IMR-90 (cell line): ENCODE results near the gene KIF1B. TPM values are rescaled to one million over a fixed set of nuclear protein-coding genes. Genes with fewer than 3 reads are reported as not detected.

Source experiments
- ATAC-seq: fragments of 200-7000 bp; cut with Tn5 transposase; 2 replicates; pipeline ENCODE4 v1.9.1; 2020; ENCODE audit warnings: low read depth, mild to moderate bottlenecking, moderate library complexity
- BruUV-seq: library from RNA; stranded (reverse); fragments of 400-500 nt; replicated peaks from 2 replicates; lab custom pipeline; 2021; lab: Mats Ljungman, UMichigan
- CTCF ChIA-PET: fragments of 300-600 bp; formaldehyde crosslinking; extraction: SDS; loops from one replicate; lab custom pipeline; 2021; ENCODE audit warnings: antibody characterized with exemption; lab: Yijun Ruan, JAX
- POLR2A ChIA-PET: fragments of 300-600 bp; sonication (Branson Sonifier 250); formaldehyde crosslinking; loops from one replicate; lab custom pipeline; 2022; ENCODE audit warnings: antibody characterized with exemption; ENCODE audit not compliant: unreplicated experiment; lab: Charles Lee
- DNase-seq: peaks from one replicate; pipeline ENCODE4 v3.0.0; 2013
- H2AFZ ChIP-seq: replicated peaks from 2 replicates; pipeline ENCODE3; 2013; ENCODE audit warnings: low read length, mild to moderate bottlenecking; ENCODE audit not compliant: poor library complexity
- H2AK5ac ChIP-seq: 2 replicates; pipeline ENCODE4 v1.6.1; 2013; ENCODE audit warnings: low read depth, low read length, inconsistent platforms
- H2AK9ac ChIP-seq: replicated peaks from 2 replicates; pipeline ENCODE3; 2013; ENCODE audit warnings: mild to moderate bottlenecking, low read depth, low read length, moderate library complexity; ENCODE audit not compliant: poor library complexity
- H2BK120ac ChIP-seq: 2 replicates; pipeline ENCODE4 v1.6.1; 2013; ENCODE audit warnings: low read depth, low read length, inconsistent platforms
- H2BK15ac ChIP-seq: 3 replicates; pipeline ENCODE4 v1.6.1; 2013; ENCODE audit warnings: low read depth, low read length, inconsistent platforms
- H2BK20ac ChIP-seq: 2 replicates; pipeline ENCODE4 v1.6.1; 2013; ENCODE audit warnings: low read depth, mild to moderate bottlenecking, inconsistent platforms, low read length, moderate library complexity
- H2BK5ac ChIP-seq: 2 replicates; pipeline ENCODE4 v1.6.1; 2013; ENCODE audit warnings: mild to moderate bottlenecking, low read depth, low read length, inconsistent platforms; ENCODE audit not compliant: poor library complexity, severe bottlenecking
- H3K14ac ChIP-seq: replicated peaks from 2 replicates; pipeline ENCODE4 v1.6.1; 2013; ENCODE audit warnings: low read depth, low read length, inconsistent platforms
- H3K18ac ChIP-seq: 2 replicates; pipeline ENCODE4 v1.6.1; 2013; ENCODE audit warnings: low read depth, low read length, control low read depth
- H3K23ac ChIP-seq: 2 replicates; pipeline ENCODE4 v1.6.1; 2013; ENCODE audit warnings: low read depth, low read length, inconsistent platforms
- H3K27ac ChIP-seq: 2 replicates; pipeline ENCODE4 v1.5.1; 2013; ENCODE audit warnings: mild to moderate bottlenecking, control low read depth, low read length; ENCODE audit not compliant: insufficient read depth
- H3K27me3 ChIP-seq: 2 replicates; pipeline ENCODE4 v1.6.1; 2013; ENCODE audit warnings: low read length; ENCODE audit not compliant: control insufficient read depth, insufficient read depth
- H3K36me3 ChIP-seq: 2 replicates; pipeline ENCODE4 v1.6.1; 2013; ENCODE audit warnings: low read length, mixed read lengths; ENCODE audit not compliant: control insufficient read depth, insufficient read depth
- H3K4ac ChIP-seq: 2 replicates; pipeline ENCODE4 v1.6.1; 2013; ENCODE audit warnings: low read depth, low read length, inconsistent platforms
- H3K4me1 ChIP-seq: 2 replicates; pipeline ENCODE4 v1.6.1; 2013; ENCODE audit warnings: low read length, mixed read lengths; ENCODE audit not compliant: control insufficient read depth, insufficient read depth
- H3K4me2 ChIP-seq: 2 replicates; pipeline ENCODE4 v1.6.1; 2013; ENCODE audit warnings: low read depth, mild to moderate bottlenecking, control low read depth, low read length, moderate library complexity
- H3K4me3 ChIP-seq: 2 replicates; pipeline ENCODE4 v1.5.1; 2013; ENCODE audit warnings: low read depth, mild to moderate bottlenecking, control low read depth, low read length, moderate library complexity; ENCODE audit not compliant: insufficient read depth
- H3K56ac ChIP-seq: 2 replicates; pipeline ENCODE4 v1.6.1; 2013; ENCODE audit warnings: low read length, inconsistent platforms; ENCODE audit not compliant: insufficient read depth; ENCODE audit errors: extremely low read depth
- H3K79me1 ChIP-seq, 2 experiments: 2 replicates each; pipeline ENCODE4 v1.6.1; 2013; ENCODE audit warnings: low read length in 2 of 2, inconsistent platforms in 1 of 2, low read depth in 1 of 2
- H3K9ac ChIP-seq: 2 replicates; pipeline ENCODE4 v1.6.1; 2013; ENCODE audit warnings: low read depth, low read length, control low read depth
- H3K9me1 ChIP-seq: 2 replicates; pipeline ENCODE4 v1.6.1; 2013; ENCODE audit warnings: low read length, inconsistent platforms; ENCODE audit not compliant: insufficient read depth
- H3K9me3 ChIP-seq: 2 replicates; pipeline ENCODE4 v1.6.1; 2013; ENCODE audit warnings: low read length; ENCODE audit not compliant: control insufficient read depth, insufficient read depth
- H4K20me1 ChIP-seq: 2 replicates; pipeline ENCODE4 v1.6.1; 2013; ENCODE audit warnings: low read length, inconsistent platforms; ENCODE audit not compliant: insufficient read depth
- H4K5ac ChIP-seq: 2 replicates; pipeline ENCODE4 v1.6.1; 2013; ENCODE audit warnings: mild to moderate bottlenecking, low read depth, low read length, control low read depth
- H4K8ac ChIP-seq, 2 experiments: 2 replicates each; pipeline ENCODE4 v1.6.1; 2013; ENCODE audit warnings: low read depth in 2 of 2, low read length in 2 of 2, control low read depth in 1 of 2, inconsistent platforms in 1 of 2
- H4K91ac ChIP-seq: 2 replicates; pipeline ENCODE4 v1.6.1; 2013; ENCODE audit warnings: low read depth, low read length, inconsistent platforms; ENCODE audit not compliant: insufficient read depth
- BHLHE40 ChIP-seq: fragments of 150-350 bp; IDR thresholded peaks from 2 replicates; pipeline ENCODE4 v1.6.1; 2016; ENCODE audit warnings: mild to moderate bottlenecking, low read depth, low read length
- CEBPB ChIP-seq: IDR thresholded peaks from 2 replicates; pipeline ENCODE4 v1.6.1; 2012; ENCODE audit warnings: low read depth, low read length, improper control_type of control experiment
- CHD1 ChIP-seq: IDR thresholded peaks from 2 replicates; pipeline ENCODE4 v1.6.1; 2012; ENCODE audit warnings: low read depth, low read length, improper control_type of control experiment
- CTCF ChIP-seq: conservative IDR thresholded peaks from 2 replicates; pipeline ENCODE4 v1.5.1; 2012; ENCODE audit warnings: mild to moderate bottlenecking, low read depth, low read length, improper control_type of control experiment
- FOS ChIP-seq: fragments of 150-350 bp; IDR thresholded peaks from 2 replicates; pipeline ENCODE4 v1.6.1; 2016; ENCODE audit warnings: low read depth, low read length
- MAFK ChIP-seq: IDR thresholded peaks from 2 replicates; pipeline ENCODE4 v1.6.1; 2012; ENCODE audit warnings: low read depth, low read length, improper control_type of control experiment
- MAZ ChIP-seq: IDR thresholded peaks from 2 replicates; pipeline ENCODE4 v1.6.1; 2012; ENCODE audit warnings: low read depth, mild to moderate bottlenecking, low read length, improper control_type of control experiment, moderate library complexity, borderline replicate concordance
- MXI1 ChIP-seq: IDR thresholded peaks from 2 replicates; pipeline ENCODE4 v1.6.1; 2012; ENCODE audit warnings: low read depth, mild to moderate bottlenecking, low read length, moderate library complexity, borderline replicate concordance
- NFE2L2 ChIP-seq: fragments of 150-350 bp; IDR thresholded peaks from 2 replicates; pipeline ENCODE4 v1.6.1; 2016; ENCODE audit warnings: low read depth, mild to moderate bottlenecking, low read length
- POLR2A ChIP-seq: IDR thresholded peaks from 2 replicates; pipeline ENCODE4 v1.6.1; 2012; ENCODE audit warnings: mild to moderate bottlenecking, low read depth, low read length
- RAD21 ChIP-seq: IDR thresholded peaks from 2 replicates; pipeline ENCODE4 v1.6.1; 2012; ENCODE audit warnings: low read length, improper control_type of control experiment
- RCOR1 ChIP-seq: IDR thresholded peaks from 2 replicates; pipeline ENCODE4 v1.6.1; 2012; ENCODE audit warnings: mild to moderate bottlenecking, low read length, improper control_type of control experiment; ENCODE audit not compliant: insufficient replicate concordance
- RFX5 ChIP-seq: IDR thresholded peaks from 2 replicates; pipeline ENCODE4 v1.8.0; 2012; ENCODE audit warnings: low read depth, mild to moderate bottlenecking, low read length, moderate library complexity
- SMC3 ChIP-seq: fragments of 150-350 bp; IDR thresholded peaks from 2 replicates; pipeline ENCODE4 v1.6.1; 2016; ENCODE audit warnings: low read depth, mild to moderate bottlenecking, antibody characterized with exemption, low read length, moderate library complexity
- USF2 ChIP-seq: fragments of 150-350 bp; IDR thresholded peaks from 2 replicates; pipeline ENCODE4 v1.6.1; 2017; ENCODE audit warnings: mild to moderate bottlenecking, antibody characterized with exemption, low read length, low read depth
- WGBS, 2 experiments: methylation state at CpG; one replicate each; pipeline versions ENCODE4 v1.1.5 to v1.1.7; 2013; ENCODE audit warnings: missing lambda C conversion rate in 2 of 2; ENCODE audit not compliant: insufficient read length in 1 of 2; ENCODE audit errors: extremely low coverage in 2 of 2; 5-methylcytosine and 5-hydroxymethylcytosine counted together
- dilution Hi-C: fragments of 300-500 bp; cut with HindIII; formaldehyde crosslinking; loops from one replicate; pipeline ENCODE4 v1.14.3; 2018; ENCODE audit warnings: low sequenced_read_pairs; ENCODE audit not compliant: unreplicated experiment
- in situ Hi-C: fragments of 300-500 bp; cut with MboI; formaldehyde crosslinking; loops from 3 replicates; pipeline ENCODE4 v1.14.3; 2019; ENCODE audit warnings: low sequenced_read_pairs, inconsistent platforms, mixed read lengths
- intact Hi-C: fragments of 100-400 bp; cut with micrococcal nuclease; formaldehyde crosslinking; loops from 2 replicates; pipeline ENCODE4 v1.10.0; 2022
- polyA plus RNA-seq, 3 experiments: library from polyadenylated mRNA; depleted of rRNA; stranded (reverse); fragments of >200 nt; gene quantifications; 2 replicates each; pipeline ENCODE4 v1.2.3, GENCODE V29; 2012; ENCODE audit warnings: low replicate concordance in 1 of 3
- total RNA-seq: library from RNA; depleted of rRNA; stranded (reverse); fragments of >200 nt; gene quantifications from 2 replicates; pipeline ENCODE4 v1.2.3, GENCODE V29; 2012
- TF ChIP-seq, protein P1 (sequence below): fragments of 150-350 bp; IDR thresholded peaks from 2 replicates; pipeline ENCODE4 v1.6.1; 2016; ENCODE audit warnings: low read depth, mild to moderate bottlenecking, low read length, moderate library complexity, borderline replicate concordance

The KIF1B gene
- total and polyA plus RNA-seq, 2 of the 4 experiments (the other 2 are of a cell fraction) = 13.0 to 21.1 TPM

DNA sequence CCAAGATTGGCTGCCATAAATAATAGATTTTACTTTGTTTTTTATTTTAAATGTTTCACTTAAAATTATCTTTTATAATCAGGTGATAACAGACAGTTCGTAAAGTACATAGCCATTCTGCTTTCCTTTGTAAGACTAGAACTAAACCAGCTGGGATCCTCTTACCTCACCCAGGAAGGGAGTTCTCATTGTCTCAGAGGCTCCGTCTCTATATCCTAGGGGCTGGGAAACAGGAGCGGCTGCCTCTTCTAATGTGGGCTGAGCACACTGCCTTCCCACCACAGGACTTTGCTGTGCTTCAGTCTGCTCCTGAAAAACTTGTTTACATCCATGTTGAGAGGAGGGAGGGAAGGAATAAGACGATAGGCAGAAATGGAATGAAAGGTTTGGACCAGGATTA is 142.9 kb downstream of the KIF1B start:
- CTCF ChIA-PET = no interaction called here
- dilution Hi-C loops = no loop called here
- no peak for DNase-seq

More for the DNA sequence above, 142.9 kb downstream of the KIF1B start:
- Histone ChIP-seq H3K9ac (no peak overlapping the region), H3K9me1 (no peaks in the 10 kb centered on the region), H3K36me3 (peaks cover 7% of the 10 kb centered on the region), H2BK15ac (no peak overlapping the region), H3K4me3 (no peak overlapping the region), H3K4me2 (no peak overlapping the region), H2AK9ac (no peak overlapping the region), H2BK5ac (no peak overlapping the region), H4K20me1 (no peaks in the 10 kb centered on the region), H3K27ac (no peak overlapping the region), H3K56ac (no peak overlapping the region), H3K27me3 (no peaks in the 10 kb centered on the region), H4K91ac (no peak overlapping the region), H2AFZ (no peak overlapping the region), H3K9me3 (no peaks in the 10 kb centered on the region), H3K79me1 (no peaks in the 10 kb centered on the region), H3K14ac (no peak overlapping the region), H4K5ac (no peak overlapping the region), H3K4ac (no peak overlapping the region), H2BK20ac (no peak overlapping the region), H4K8ac (no peak overlapping the region), H2BK120ac (no peak overlapping the region), H3K23ac (no peak overlapping the region; the same call in 1 of the 2 replicates), H3K18ac (no peak overlapping the region), H3K4me1 (no peaks in the 10 kb centered on the region), H2AK5ac (no peak overlapping the region)
- no CpG with 5 or more reads among the region's 4 CpGs for WGBS, 2 experiments
- POLR2A ChIA-PET = no interaction called here
- intact Hi-C loops (no loop called here), in situ Hi-C loops (no loop called here)
- no peak for ATAC-seq
- TF ChIP-seq, protein P1, sequence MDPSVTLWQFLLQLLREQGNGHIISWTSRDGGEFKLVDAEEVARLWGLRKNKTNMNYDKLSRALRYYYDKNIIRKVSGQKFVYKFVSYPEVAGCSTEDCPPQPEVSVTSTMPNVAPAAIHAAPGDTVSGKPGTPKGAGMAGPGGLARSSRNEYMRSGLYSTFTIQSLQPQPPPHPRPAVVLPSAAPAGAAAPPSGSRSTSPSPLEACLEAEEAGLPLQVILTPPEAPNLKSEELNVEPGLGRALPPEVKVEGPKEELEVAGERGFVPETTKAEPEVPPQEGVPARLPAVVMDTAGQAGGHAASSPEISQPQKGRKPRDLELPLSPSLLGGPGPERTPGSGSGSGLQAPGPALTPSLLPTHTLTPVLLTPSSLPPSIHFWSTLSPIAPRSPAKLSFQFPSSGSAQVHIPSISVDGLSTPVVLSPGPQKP = no peak
- no peak for TF ChIP-seq RCOR1
- no peak for TF ChIP-seq FOS
- TF ChIP-seq CEBPB = no peak
- no peak for TF ChIP-seq MAFK
- no peak for TF ChIP-seq BHLHE40
- TF ChIP-seq NFE2L2 = no peak
- TF ChIP-seq RAD21 = no peak
- no peak for TF ChIP-seq MAZ
- TF ChIP-seq MXI1 = no peak
- no peak for TF ChIP-seq SMC3
- TF ChIP-seq USF2 = no peak
- TF ChIP-seq RFX5 = no peak
- no peak for TF ChIP-seq CHD1
- TF ChIP-seq POLR2A = no peak
- TF ChIP-seq CTCF = no peak
- no TSS peak for BruUV-seq
